IPS DF 6.9 (cell line): ENCODE results near the gene TTR.

ENCODE experiments used
- DNase-seq: peaks from one replicate; pipeline ENCODE4 v3.0.0-alpha.2; 2013; ENCODE audit warnings: low read depth, low spot score
- H3K27ac ChIP-seq: one replicate; pipeline ENCODE4 v1.5.1; 2013; ENCODE audit warnings: low read length, control low read depth
- H3K27me3 ChIP-seq: 2 replicates; pipeline ENCODE4 v1.6.1; 2013; ENCODE audit warnings: mild to moderate bottlenecking, low read length; ENCODE audit not compliant: control insufficient read depth, insufficient read depth
- H3K36me3 ChIP-seq: 2 replicates; pipeline ENCODE4 v1.6.1; 2013; ENCODE audit warnings: low read length; ENCODE audit not compliant: control insufficient read depth, insufficient read depth
- H3K4me1 ChIP-seq: 2 replicates; pipeline ENCODE4 v1.6.1; 2013; ENCODE audit warnings: low read length; ENCODE audit not compliant: control insufficient read depth, insufficient read depth
- H3K4me3 ChIP-seq: 2 replicates; pipeline ENCODE4 v1.5.1; 2013; ENCODE audit warnings: mild to moderate bottlenecking, low read length
- H3K9me3 ChIP-seq: 2 replicates; pipeline ENCODE4 v1.6.1; 2013; ENCODE audit warnings: low read length, inconsistent platforms; ENCODE audit not compliant: control insufficient read depth, insufficient read depth
- WGBS: extraction: QIAGEN DNeasy Blood & Tissue Kit; methylation state at CpG from one replicate; pipeline ENCODE4 v1.1.7; 2013; ENCODE audit warnings: mixed read lengths, missing lambda C conversion rate; ENCODE audit not compliant: insufficient read length, insufficient coverage; 5-methylcytosine and 5-hydroxymethylcytosine counted together

Gene TTR

GRCh38 chr18:31633392-31634330 lies 42.0 kb downstream of the TTR start:
- no peaks in the 10 kb centered on the region for H3K9me3 ChIP-seq
- no peak overlapping the region for H3K4me3 ChIP-seq
- H3K4me1 ChIP-seq = no peaks in the 10 kb centered on the region
- no CpG with 5 or more reads among the region's 10 CpGs for WGBS
- no peaks in the 10 kb centered on the region for H3K27me3 ChIP-seq
- DNase-seq = no peak
- no peak overlapping the region for H3K27ac ChIP-seq
- peaks cover 2% of the 10 kb centered on the region; the same call in 1 of the 2 replicates for H3K36me3 ChIP-seq

DNA sequence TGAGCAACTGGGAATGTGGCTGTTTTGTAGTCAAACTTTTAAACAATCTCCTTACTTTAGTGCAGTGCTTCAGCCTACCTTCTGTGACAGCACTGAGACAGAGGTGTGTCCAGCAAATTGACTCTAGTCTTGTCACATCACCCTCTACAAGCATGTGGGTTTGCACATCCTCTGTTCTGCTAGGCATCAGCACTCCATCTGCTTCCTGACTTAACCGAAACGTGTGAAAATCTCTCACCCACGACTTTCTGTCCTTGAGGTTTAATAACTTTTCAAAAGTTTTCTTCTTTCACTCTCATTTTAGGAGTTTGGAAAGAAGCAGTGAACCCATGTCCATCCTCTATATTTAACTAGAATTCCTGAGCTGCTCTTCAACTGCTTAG lies 42.6 kb downstream of the TTR start:
- H3K27me3 ChIP-seq = no peaks in the 10 kb centered on the region
- H3K27ac ChIP-seq = no peak overlapping the region
- no peaks in the 10 kb centered on the region for H3K9me3 ChIP-seq
- H3K4me3 ChIP-seq = no peak overlapping the region
- H3K4me1 ChIP-seq = no peaks in the 10 kb centered on the region
- H3K36me3 ChIP-seq = peaks cover 2% of the 10 kb centered on the region; the same call in 1 of the 2 replicates
- no CpG with 5 or more reads among the region's 3 CpGs for WGBS
- no peak for DNase-seq

- no peaks in the 10 kb centered on the region for H3K9me3 ChIP-seq
- no peak overlapping the region for H3K27ac ChIP-seq
- H3K4me1 ChIP-seq = no peaks in the 10 kb centered on the region
- H3K27me3 ChIP-seq = no peaks in the 10 kb centered on the region
- no peak overlapping the region for H3K4me3 ChIP-seq
- H3K36me3 ChIP-seq = peaks cover 2% of the 10 kb centered on the region; the same call in 1 of the 2 replicates
- no peak for DNase-seq
These were observed 44.7 kb downstream of the TTR start for GRCh38 chr18:31636387-31636786.

DNA sequence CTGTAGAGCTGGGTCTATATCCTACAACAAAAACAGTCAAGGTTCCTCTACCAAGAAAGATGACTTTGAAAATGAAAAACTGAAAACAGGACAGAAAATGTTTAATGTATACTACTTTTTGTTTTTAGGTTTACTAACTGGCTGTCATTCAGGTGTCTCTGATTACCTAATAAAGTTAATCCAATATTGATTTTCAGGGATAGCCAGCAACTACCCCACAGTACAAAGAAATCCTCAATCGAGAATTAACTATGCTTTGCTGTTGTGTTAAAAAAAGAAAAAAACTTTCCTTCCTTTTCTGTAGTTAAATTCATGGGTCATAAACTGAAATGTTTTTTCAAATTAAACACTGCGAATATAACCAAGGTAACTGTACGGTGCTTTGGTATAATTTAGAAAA lies 45.8 kb downstream of the TTR start:
- WGBS = no CpG with 5 or more reads among the region's 3 CpGs
- Histone ChIP-seq H3K36me3 (peaks cover 2% of the 10 kb centered on the region; the same call in 1 of the 2 replicates), H3K4me3 (no peak overlapping the region), H3K9me3 (no peaks in the 10 kb centered on the region), H3K27ac (no peak overlapping the region), H3K4me1 (no peaks in the 10 kb centered on the region), H3K27me3 (no peaks in the 10 kb centered on the region)
- DNase-seq = no peak

- Histone ChIP-seq H3K27me3 (no peaks in the 10 kb centered on the region), H3K27ac (no peak overlapping the region), H3K9me3 (no peaks in the 10 kb centered on the region), H3K4me1 (peaks cover 5% of the 10 kb centered on the region; the same call in 1 of the 2 replicates), H3K4me3 (no peak overlapping the region), H3K36me3 (peaks cover 4% of the 10 kb centered on the region; the same call in 1 of the 2 replicates)
- no peak for DNase-seq
- WGBS = no CpG with 5 or more reads among the region's 4 CpGs
These were observed 51.3 kb downstream of the TTR start for GRCh38 chr18:31643003-31643402.

- Histone ChIP-seq H3K27ac (no peak overlapping the region), H3K27me3 (no peaks in the 10 kb centered on the region), H3K4me1 (peaks cover 6% of the 10 kb centered on the region; the same call in 1 of the 2 replicates), H3K36me3 (0 out of 2 replicates have a peak, but pooled peaks cover 2% of the 10 kb centered on the region), H3K9me3 (no peaks in the 10 kb centered on the region), H3K4me3 (no peak overlapping the region)
- DNase-seq = no peak
- WGBS = no CpG with 5 or more reads among the region's 4 CpGs
These were observed 53.7 kb downstream of the TTR start for GRCh38 chr18:31645411-31645810.

DNA sequence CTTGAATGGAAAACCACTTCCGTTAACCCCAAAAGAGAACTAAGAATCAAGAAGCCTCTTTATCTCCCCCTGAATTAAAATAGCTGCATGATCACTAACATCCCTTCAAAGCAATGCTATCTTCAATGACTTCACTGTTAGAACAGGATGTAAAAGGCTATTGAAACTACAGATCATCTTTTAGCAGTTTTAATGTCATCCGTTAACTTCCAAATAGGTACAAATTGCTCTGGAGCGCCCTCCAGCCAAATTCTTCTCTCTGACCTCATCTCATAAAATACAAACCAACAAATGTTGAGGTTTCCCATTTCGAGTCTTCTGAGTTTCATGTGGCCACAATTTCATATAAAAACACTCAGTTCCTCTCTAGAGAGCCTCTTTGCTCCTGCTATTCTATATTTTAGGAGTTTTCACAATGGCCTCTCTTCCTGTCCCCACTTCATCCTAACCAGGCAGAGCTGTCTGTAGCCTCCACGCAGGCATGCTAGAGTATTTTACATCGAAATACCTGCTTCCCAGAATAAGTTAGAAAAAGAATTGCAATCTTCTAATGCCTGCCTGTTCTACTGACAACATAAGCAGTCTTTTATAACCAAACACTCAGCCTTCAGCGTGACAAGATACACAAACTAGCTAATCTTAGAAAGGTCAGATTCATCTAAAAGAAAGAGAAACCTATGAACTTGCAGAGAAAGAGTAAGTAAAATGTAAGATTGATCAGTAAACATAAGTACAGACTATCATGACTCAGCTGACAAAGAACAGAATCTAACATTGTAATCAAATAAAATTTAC lies 54.9 kb downstream of the TTR start:
- Histone ChIP-seq H3K4me3 (no peak overlapping the region), H3K9me3 (no peaks in the 10 kb centered on the region), H3K36me3 (0 out of 2 replicates have a peak, but pooled peaks cover 2% of the 10 kb centered on the region), H3K27ac (no peak overlapping the region), H3K4me1 (peaks cover 7% of the 10 kb centered on the region), H3K27me3 (no peaks in the 10 kb centered on the region)
- WGBS = no CpG with 5 or more reads among the region's 7 CpGs
- no peak for DNase-seq

DNA sequence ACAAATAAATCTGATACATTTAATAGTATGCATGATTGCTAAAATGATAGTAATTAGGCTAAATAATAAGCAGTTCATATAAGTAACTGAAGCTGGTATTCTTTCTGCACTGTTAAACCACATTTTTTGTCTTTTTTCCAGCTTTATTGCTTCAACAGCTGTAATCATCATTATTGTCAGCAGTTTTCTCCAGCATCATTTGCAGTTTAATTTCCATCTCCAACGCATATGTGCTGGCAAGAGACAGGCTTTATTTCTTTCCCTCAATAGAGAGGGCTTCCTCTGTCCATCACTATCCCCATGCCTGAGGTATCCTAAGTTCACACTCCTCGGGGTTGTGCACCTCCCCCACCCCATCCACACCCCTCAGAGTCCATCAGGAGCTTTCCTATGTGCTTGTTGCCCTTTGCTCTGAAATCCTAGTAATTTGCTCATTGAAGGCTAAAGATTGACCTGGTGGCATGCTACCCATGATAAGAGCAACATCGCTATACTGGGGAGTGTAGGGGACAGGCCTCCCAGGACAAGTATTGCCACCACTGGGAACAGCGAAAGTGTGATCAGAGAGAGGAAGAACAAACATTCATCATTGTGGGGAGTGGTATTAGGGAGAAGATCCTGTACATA lies 55.6 kb downstream of the TTR start:
- H3K4me1 ChIP-seq = peaks cover 7% of the 10 kb centered on the region
- no peaks in the 10 kb centered on the region for H3K27me3 ChIP-seq
- H3K36me3 ChIP-seq = 0 out of 2 replicates have a peak, but pooled peaks cover 2% of the 10 kb centered on the region
- no peaks in the 10 kb centered on the region for H3K9me3 ChIP-seq
- no peak overlapping the region for H3K4me3 ChIP-seq
- H3K27ac ChIP-seq = no peak overlapping the region
- no CpG with 5 or more reads among the region's 4 CpGs for WGBS
- DNase-seq = no peak
